Medulla oblongata (tissue), 1 donor: ENCODE results near the gene SMARCAD1.
"Not testable (repeated sequence)": the region's sequence is repeated elsewhere in the genome, so short reads cannot be mapped to it uniquely, and the experiment has no call there.

Source experiments
- DNase-seq: peaks from one replicate; pipeline ENCODE4 v3.0.0-alpha.2; 2015; ENCODE audit errors: extremely low spot score

Gene SMARCAD1

GRCh38 chr4:94298725-94299252 is 91.1 kb downstream of the SMARCAD1 start:
- DNase-seq: no peak

GRCh38 chr4:94302191-94302590 is 94.5 kb downstream of the SMARCAD1 start:
- no peak for DNase-seq

- peak; percentile 28 for DNase-seq
These were observed 96.8 kb downstream of the SMARCAD1 start for GRCh38 chr4:94304365-94304971.

- no peak for DNase-seq
These were observed 98.0 kb downstream of the SMARCAD1 start for GRCh38 chr4:94305466-94306225.

- no peak for DNase-seq
These were observed 99.0 kb downstream of the SMARCAD1 start for GRCh38 chr4:94306713-94307112.

GRCh38 chr4:94307231-94307871 is 99.7 kb downstream of the SMARCAD1 start:
- no peak for DNase-seq

- not testable (repeated sequence) for DNase-seq
These were observed 112.3 kb downstream of the SMARCAD1 start for GRCh38 chr4:94319927-94320326.

- DNase-seq: no peak
These were observed 118.2 kb downstream of the SMARCAD1 start for GRCh38 chr4:94325835-94326234.

- DNase-seq: no peak
These were observed 122.3 kb downstream of the SMARCAD1 start for GRCh38 chr4:94329933-94330332.

GRCh38 chr4:94332983-94333590 is 125.4 kb downstream of the SMARCAD1 start:
- no peak for DNase-seq

- DNase-seq: no peak
These were observed 126.2 kb downstream of the SMARCAD1 start for GRCh38 chr4:94333866-94334265.

GRCh38 chr4:94334476-94334875 is 126.8 kb downstream of the SMARCAD1 start:
- DNase-seq: no peak

- no peak for DNase-seq
These were observed 127.3 kb downstream of the SMARCAD1 start for GRCh38 chr4:94334962-94335361.

GRCh38 chr4:94336303-94336702 is 128.6 kb downstream of the SMARCAD1 start:
- no peak for DNase-seq

- not testable (repeated sequence) for DNase-seq
These were observed 129.1 kb downstream of the SMARCAD1 start for GRCh38 chr4:94336791-94337190.

- DNase-seq: no peak
These were observed 131.2 kb downstream of the SMARCAD1 start for GRCh38 chr4:94338681-94339351.

GRCh38 chr4:94339779-94340178 is 132.1 kb downstream of the SMARCAD1 start:
- DNase-seq: peak; percentile 26
